ENCODE results near the gene SUCLA2. TPM values are rescaled to one million over a fixed set of nuclear protein-coding genes. Genes with fewer than 3 reads are reported as not detected.

The SUCLA2 gene
- total RNA-seq, 1 donor from 2014 or later: 56.9 TPM

DNA sequence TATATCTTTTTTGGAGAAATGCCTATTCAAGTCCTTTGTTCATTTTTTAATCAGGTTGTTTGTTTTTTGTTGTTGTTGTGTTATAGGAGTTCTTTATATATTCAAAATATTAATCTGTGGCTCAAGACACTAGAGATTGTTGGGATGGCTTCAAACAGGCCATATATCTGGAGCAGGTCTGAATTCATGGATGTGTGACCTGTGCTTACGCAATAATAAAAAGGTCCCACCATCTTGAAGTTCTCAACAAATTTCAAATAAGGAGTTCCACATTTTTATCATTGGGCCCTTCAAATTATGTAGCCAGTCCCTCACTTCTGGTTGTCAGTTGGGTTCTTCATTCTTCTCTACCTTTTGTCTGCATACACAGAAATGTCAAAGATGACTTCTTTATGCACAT lies 18.7 kb upstream of the SUCLA2 start:
- Mint-ChIP-seq H3K27ac (no peak overlapping the region), H3K9me3 (ENCODE audit: low read depth) (peaks cover 8% of the 10 kb centered on the region), H3K36me3 (ENCODE audit: insufficient read depth) (peaks cover 1% of the 10 kb centered on the region), H3K4me1 (ENCODE audit: low read depth) (peaks cover 5% of the 10 kb centered on the region), H3K4me3 (ENCODE audit: low read depth) (no peak overlapping the region), H3K27me3 (no peaks in the 10 kb centered on the region)
- TF ChIP-seq, protein P1, sequence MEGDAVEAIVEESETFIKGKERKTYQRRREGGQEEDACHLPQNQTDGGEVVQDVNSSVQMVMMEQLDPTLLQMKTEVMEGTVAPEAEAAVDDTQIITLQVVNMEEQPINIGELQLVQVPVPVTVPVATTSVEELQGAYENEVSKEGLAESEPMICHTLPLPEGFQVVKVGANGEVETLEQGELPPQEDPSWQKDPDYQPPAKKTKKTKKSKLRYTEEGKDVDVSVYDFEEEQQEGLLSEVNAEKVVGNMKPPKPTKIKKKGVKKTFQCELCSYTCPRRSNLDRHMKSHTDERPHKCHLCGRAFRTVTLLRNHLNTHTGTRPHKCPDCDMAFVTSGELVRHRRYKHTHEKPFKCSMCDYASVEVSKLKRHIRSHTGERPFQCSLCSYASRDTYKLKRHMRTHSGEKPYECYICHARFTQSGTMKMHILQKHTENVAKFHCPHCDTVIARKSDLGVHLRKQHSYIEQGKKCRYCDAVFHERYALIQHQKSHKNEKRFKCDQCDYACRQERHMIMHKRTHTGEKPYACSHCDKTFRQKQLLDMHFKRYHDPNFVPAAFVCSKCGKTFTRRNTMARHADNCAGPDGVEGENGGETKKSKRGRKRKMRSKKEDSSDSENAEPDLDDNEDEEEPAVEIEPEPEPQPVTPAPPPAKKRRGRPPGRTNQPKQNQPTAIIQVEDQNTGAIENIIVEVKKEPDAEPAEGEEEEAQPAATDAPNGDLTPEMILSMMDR (IDR thresholded peaks at IDR 0.05; ENCODE audit: unreplicated experiment): no peak
- no peak for DNase-seq (ENCODE audit: low spot score, unreplicated experiment)

DNA sequence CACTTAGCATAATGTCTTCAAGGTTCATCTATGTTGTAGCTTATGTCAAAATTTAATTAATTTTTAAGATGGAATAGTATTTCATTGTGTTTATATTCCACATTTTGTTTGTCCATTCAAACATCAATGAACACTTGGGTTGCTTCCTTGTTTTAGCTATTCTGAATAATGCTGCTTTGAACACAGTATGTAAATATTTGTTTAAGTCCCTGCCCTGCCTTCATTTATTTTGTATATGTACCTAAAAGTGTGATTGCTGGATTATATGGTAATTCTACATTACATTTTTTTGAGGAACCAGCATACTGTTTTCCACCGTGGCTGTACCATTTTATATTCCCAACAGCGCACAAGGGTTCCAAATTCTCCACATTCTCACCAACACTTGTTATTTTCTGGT lies 17.6 kb upstream of the SUCLA2 start:
- TF ChIP-seq, protein P1 (IDR thresholded peaks at IDR 0.05; ENCODE audit: unreplicated experiment): no peak
- H3K4me1 Mint-ChIP-seq (ENCODE audit: low read depth): peaks cover 5% of the 10 kb centered on the region
- H3K27me3 Mint-ChIP-seq: no peaks in the 10 kb centered on the region
- H3K27ac Mint-ChIP-seq: no peak overlapping the region
- H3K9me3 Mint-ChIP-seq (ENCODE audit: low read depth): peaks cover 4% of the 10 kb centered on the region
- no peak for DNase-seq (ENCODE audit: low spot score, unreplicated experiment)
- no peaks in the 10 kb centered on the region for H3K36me3 Mint-ChIP-seq (ENCODE audit: insufficient read depth)
- no peak overlapping the region for H3K4me3 Mint-ChIP-seq (ENCODE audit: low read depth)

DNA sequence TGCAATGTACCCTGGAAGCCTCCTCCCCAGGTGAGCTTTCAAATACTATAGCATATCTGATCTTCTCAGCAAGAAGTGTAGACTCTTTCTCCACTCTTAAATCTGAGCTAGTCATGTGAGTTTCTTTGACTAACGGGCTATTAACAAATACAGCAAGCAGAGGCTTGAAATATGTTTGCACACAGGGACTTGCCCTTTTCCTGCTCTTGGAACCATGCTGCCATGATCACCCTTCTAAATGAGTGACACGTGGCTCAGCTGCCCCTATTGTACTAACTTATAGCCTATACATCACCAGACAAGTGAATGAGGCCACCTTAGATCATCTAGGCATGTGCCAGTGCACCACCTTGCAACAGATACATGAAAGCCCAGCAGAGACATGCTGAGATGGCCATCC lies 13.3 kb upstream of the SUCLA2 start:
- Mint-ChIP-seq H3K27me3 (no peaks in the 10 kb centered on the region), H3K9me3 (ENCODE audit: low read depth) (no peaks in the 10 kb centered on the region), H3K4me1 (ENCODE audit: low read depth) (peaks cover under 1% of the 10 kb centered on the region), H3K27ac (peak overlapping the region; percentile 49), H3K4me3 (ENCODE audit: low read depth) (no peak overlapping the region), H3K36me3 (ENCODE audit: insufficient read depth) (no peaks in the 10 kb centered on the region)
- DNase-seq (ENCODE audit: low spot score, unreplicated experiment): no peak
- TF ChIP-seq, protein P1 (IDR thresholded peaks at IDR 0.05; ENCODE audit: unreplicated experiment): no peak

DNA sequence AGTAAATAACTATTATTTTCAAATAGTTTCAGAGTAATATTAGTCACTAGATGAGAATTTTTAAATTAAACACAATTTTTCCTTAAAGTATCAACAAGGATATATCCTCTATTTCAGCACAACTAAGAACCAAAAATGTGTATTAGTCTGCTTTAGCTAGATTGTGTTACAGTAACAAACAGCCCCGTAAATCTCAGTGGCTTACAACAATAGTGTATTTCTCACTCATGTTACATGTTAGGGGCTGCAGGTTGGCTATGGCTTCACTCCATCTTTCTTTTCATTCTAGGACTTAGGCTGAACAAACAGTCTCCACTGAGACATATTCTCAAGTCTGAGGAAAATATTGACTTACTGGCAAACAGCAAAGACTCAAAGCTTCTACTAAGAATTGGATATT lies 11.6 kb upstream of the SUCLA2 start:
- peaks cover 4% of the 10 kb centered on the region for H3K4me1 Mint-ChIP-seq (ENCODE audit: low read depth)
- no peaks in the 10 kb centered on the region for H3K27me3 Mint-ChIP-seq
- H3K27ac Mint-ChIP-seq: no peak overlapping the region
- no peak for DNase-seq (ENCODE audit: low spot score, unreplicated experiment)
- H3K9me3 Mint-ChIP-seq (ENCODE audit: low read depth): no peaks in the 10 kb centered on the region
- TF ChIP-seq, protein P1 (IDR thresholded peaks at IDR 0.05; ENCODE audit: unreplicated experiment): no peak
- no peak overlapping the region for H3K4me3 Mint-ChIP-seq (ENCODE audit: low read depth)
- H3K36me3 Mint-ChIP-seq (ENCODE audit: insufficient read depth): no peaks in the 10 kb centered on the region

DNA sequence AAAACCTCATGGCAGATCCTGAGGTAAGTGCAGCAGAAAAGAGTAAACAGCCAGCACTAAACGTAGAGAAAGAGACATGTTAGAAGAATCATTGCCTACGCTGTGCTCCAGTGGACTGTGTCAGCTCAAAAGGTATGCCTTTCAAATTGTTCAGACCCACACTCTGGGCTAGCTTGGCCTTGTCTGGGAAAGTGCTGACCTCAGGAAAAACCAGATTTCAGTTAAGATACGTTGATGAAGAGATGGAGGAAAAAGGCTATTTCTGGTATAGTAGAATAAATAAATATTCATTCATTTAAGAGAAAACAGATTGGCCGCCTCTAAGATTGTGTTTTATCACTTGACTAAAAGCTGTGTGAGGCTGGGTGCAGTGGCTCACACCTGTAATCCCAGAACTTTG lies 9.6 kb upstream of the SUCLA2 start:
- H3K27ac Mint-ChIP-seq: no peak overlapping the region
- TF ChIP-seq, protein P1 (IDR thresholded peaks at IDR 0.05; ENCODE audit: unreplicated experiment): no peak
- peaks cover 4% of the 10 kb centered on the region for H3K4me1 Mint-ChIP-seq (ENCODE audit: low read depth)
- no peak for DNase-seq (ENCODE audit: low spot score, unreplicated experiment)
- no peak overlapping the region for H3K4me3 Mint-ChIP-seq (ENCODE audit: low read depth)
- no peaks in the 10 kb centered on the region for H3K27me3 Mint-ChIP-seq
- no peaks in the 10 kb centered on the region for H3K9me3 Mint-ChIP-seq (ENCODE audit: low read depth)
- no peaks in the 10 kb centered on the region for H3K36me3 Mint-ChIP-seq (ENCODE audit: insufficient read depth)

Measured in progenitor cell of endocrine pancreas (in vitro differentiated cells).